SJSA1 (cell line): ENCODE data around the gene PARD3B. TPM values are rescaled to one million over a fixed set of nuclear protein-coding genes. Genes with fewer than 3 reads are reported as not detected.

Source experiments
- DNase-seq, 2 experiments: peaks; one replicate each; pipeline ENCODE4 v3.0.0-alpha.2; 2015 to 2020; ENCODE audit warnings: low spot score in 2 of 2, low read depth in 1 of 2
- H3K27ac ChIP-seq: fragments of 250-450 bp; sonication (Bioruptor Pico); 2 replicates; pipeline ENCODE4 v1.5.1; 2020; ENCODE audit warnings: mild to moderate bottlenecking, moderate library complexity
- H3K27me3 ChIP-seq: fragments of 250-450 bp; sonication (Bioruptor Pico); replicated peaks from 2 replicates; pipeline ENCODE4 v1.5.1; 2020; ENCODE audit warnings: mild to moderate bottlenecking, moderate library complexity
- H3K36me3 ChIP-seq: fragments of 250-450 bp; sonication (Bioruptor Pico); 2 replicates; pipeline ENCODE4 v1.5.1; 2020; ENCODE audit warnings: mild to moderate bottlenecking
- H3K4me1 ChIP-seq: fragments of 250-450 bp; sonication (Bioruptor Pico); replicated peaks from 2 replicates; pipeline ENCODE4 v1.6.1; 2021; ENCODE audit warnings: mild to moderate bottlenecking
- H3K4me3 ChIP-seq: fragments of 250-450 bp; sonication (Bioruptor Pico); 2 replicates; pipeline ENCODE4 v1.5.1; 2020; ENCODE audit warnings: mild to moderate bottlenecking
- H3K9me3 ChIP-seq: fragments of 250-450 bp; sonication (Bioruptor Pico); replicated peaks from 2 replicates; pipeline ENCODE4 v1.5.1; 2020; ENCODE audit warnings: mild to moderate bottlenecking
- total RNA-seq: library from RNA; depleted of rRNA; stranded (reverse); fragments of >200 nt; shearing (Covaris generic); gene quantifications from 2 replicates; pipeline ENCODE4 v1.2.3, GENCODE V29; 2014

PARD3B gene
- total RNA-seq, 1 experiment from 2014 or later, result 10.6 TPM

- H3K4me1 ChIP-seq, result peaks cover 27% of the 10 kb centered on the region
Observed at GRCh38 chr2:205656461-205656860, 1111.2 kb downstream of the PARD3B start.

GRCh38 chr2:205656941-205657340 is 1111.7 kb downstream of the PARD3B start:
- H3K4me3 ChIP-seq, result no peak overlapping the region
- H3K4me1 ChIP-seq, result peaks cover 28% of the 10 kb centered on the region
- H3K9me3 ChIP-seq, result no peaks in the 10 kb centered on the region; the same call in 1 of the 2 replicates
- H3K36me3 ChIP-seq, result no peaks in the 10 kb centered on the region
- no peaks in the 10 kb centered on the region for H3K27me3 ChIP-seq
- no peak overlapping the region for H3K27ac ChIP-seq
- no peak for DNase-seq

More at GRCh38 chr2:205656461-205656860, 1111.2 kb downstream of the PARD3B start:
- no peaks in the 10 kb centered on the region; the same call in 1 of the 2 replicates for H3K9me3 ChIP-seq
- DNase-seq, result no peak
- no peak overlapping the region for H3K4me3 ChIP-seq
- H3K27ac ChIP-seq, result no peak overlapping the region
- no peaks in the 10 kb centered on the region for H3K36me3 ChIP-seq
- H3K27me3 ChIP-seq, result no peaks in the 10 kb centered on the region

- no peak overlapping the region for H3K27ac ChIP-seq
- H3K4me1 ChIP-seq, result peaks cover 28% of the 10 kb centered on the region
- no peaks in the 10 kb centered on the region for H3K36me3 ChIP-seq
- H3K4me3 ChIP-seq, result no peak overlapping the region
- DNase-seq, result no peak
- H3K9me3 ChIP-seq, result no peaks in the 10 kb centered on the region; the same call in 1 of the 2 replicates
- no peaks in the 10 kb centered on the region for H3K27me3 ChIP-seq
Observed at GRCh38 chr2:205657579-205657978, 1112.3 kb downstream of the PARD3B start.

DNA sequence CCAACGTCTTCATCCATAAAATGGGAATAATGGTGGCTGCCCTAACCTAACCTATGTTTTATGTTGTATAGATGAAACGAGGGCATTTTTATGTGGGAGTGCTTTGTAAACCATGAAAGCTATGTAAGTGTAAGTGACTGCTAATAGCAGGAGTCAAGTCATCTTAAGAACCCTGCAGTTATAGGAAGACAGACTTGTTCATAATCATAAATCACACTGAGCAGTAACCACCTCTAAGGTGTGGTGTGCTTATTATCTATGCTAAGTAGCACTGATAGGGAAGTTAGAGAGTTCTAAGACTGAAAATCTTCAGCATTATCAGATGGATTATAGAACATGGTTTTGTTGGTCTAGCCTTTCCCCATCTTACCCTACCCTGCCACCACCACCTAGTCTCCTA is 1112.8 kb downstream of the PARD3B start:
- no peaks in the 10 kb centered on the region for H3K36me3 ChIP-seq
- DNase-seq, result no peak
- no peak overlapping the region for H3K27ac ChIP-seq
- H3K4me3 ChIP-seq, result no peak overlapping the region
- no peaks in the 10 kb centered on the region; the same call in 1 of the 2 replicates for H3K9me3 ChIP-seq
- no peaks in the 10 kb centered on the region for H3K27me3 ChIP-seq
- H3K4me1 ChIP-seq, result peaks cover 28% of the 10 kb centered on the region

DNA sequence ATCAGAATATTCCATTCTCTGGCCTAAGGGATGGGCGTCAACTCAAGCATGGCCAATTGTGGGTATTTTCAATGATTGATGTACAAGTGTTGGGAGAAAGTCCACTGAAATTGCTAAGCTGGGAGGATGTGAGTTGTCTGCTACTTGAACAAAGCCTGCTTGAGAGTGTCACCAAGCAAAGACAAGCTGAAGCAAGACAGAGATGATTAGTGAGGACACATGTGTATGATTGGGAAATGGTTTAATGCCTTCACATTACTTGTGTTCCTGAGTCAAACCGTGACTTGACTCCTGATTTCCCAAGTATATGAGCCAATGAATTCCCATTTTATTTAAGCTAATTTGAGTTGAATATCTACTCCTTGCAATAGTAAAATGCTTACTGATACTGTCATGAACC is 1113.3 kb downstream of the PARD3B start:
- no peak overlapping the region for H3K4me3 ChIP-seq
- H3K4me1 ChIP-seq, result peaks cover 28% of the 10 kb centered on the region
- no peak overlapping the region for H3K27ac ChIP-seq
- no peaks in the 10 kb centered on the region for H3K36me3 ChIP-seq
- no peak for DNase-seq
- no peaks in the 10 kb centered on the region; the same call in 1 of the 2 replicates for H3K9me3 ChIP-seq
- H3K27me3 ChIP-seq, result no peaks in the 10 kb centered on the region

DNA sequence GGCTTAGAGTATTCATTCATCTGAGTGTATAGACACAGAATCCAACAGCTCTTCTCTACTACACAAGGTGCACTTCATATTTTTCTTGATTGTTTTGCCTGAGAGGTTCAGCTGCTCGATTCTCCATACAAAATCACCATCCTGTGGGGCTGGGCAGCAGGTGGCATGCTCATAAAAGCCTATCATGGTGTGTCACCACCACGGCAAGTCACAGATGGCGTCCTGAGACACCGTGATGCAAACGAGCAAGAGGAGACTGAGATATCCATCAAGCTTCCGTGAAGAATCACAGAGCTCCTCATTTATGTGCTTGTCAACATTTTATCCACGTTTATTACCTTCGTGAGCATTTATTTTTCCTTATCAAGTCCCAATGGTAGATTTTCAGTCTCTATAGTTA is 1114.6 kb downstream of the PARD3B start:
- no peaks in the 10 kb centered on the region for H3K27me3 ChIP-seq
- H3K36me3 ChIP-seq, result no peaks in the 10 kb centered on the region
- peak overlapping the region; percentile 84; the same call in 1 of the 2 replicates for H3K27ac ChIP-seq
- DNase-seq, result no peak
- no peak overlapping the region for H3K4me3 ChIP-seq
- no peaks in the 10 kb centered on the region; the same call in 1 of the 2 replicates for H3K9me3 ChIP-seq
- peaks cover 27% of the 10 kb centered on the region for H3K4me1 ChIP-seq

DNA sequence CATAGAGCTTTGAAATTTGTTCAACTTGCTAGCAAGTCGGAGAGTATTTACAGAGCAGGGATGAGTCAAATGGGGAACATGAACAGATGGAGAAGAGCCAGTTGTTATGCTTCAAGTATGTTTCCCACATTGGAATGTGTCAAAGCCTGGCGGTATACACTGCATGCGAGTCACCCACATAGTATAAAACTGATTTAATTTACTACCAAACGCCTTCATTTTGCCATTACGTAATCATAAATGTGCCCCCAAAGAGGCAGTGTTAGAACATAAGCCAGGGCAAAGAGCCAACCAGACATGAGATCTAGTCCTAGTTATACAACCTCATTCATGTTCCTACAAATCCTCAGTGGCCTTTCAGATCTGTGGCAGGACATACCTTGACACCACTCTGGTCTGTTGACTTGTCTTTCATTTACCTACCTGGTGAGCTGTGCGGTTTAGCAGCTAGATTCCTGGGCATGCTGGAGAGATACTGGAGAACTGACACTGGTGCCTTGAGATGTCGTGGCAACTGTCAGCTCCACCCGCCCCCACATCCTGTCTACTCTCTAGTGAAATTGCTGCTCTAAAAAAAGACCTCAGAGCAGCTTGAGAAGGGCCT is 1115.3 kb downstream of the PARD3B start:
- Histone ChIP-seq H3K4me3 (no peak overlapping the region), H3K4me1 (peaks cover 20% of the 10 kb centered on the region), H3K9me3 (no peaks in the 10 kb centered on the region; the same call in 1 of the 2 replicates), H3K27me3 (no peaks in the 10 kb centered on the region), H3K36me3 (no peaks in the 10 kb centered on the region), H3K27ac (peak overlapping the region; percentile 84)
- peak; percentile 63 to 73 for DNase-seq

GRCh38 chr2:205661281-205661680 is 1116.0 kb downstream of the PARD3B start:
- no peaks in the 10 kb centered on the region; the same call in 1 of the 2 replicates for H3K9me3 ChIP-seq
- peaks cover 18% of the 10 kb centered on the region for H3K4me1 ChIP-seq
- H3K27me3 ChIP-seq, result no peaks in the 10 kb centered on the region
- H3K36me3 ChIP-seq, result no peaks in the 10 kb centered on the region
- no peak overlapping the region for H3K4me3 ChIP-seq
- peak overlapping the region; percentile 84 for H3K27ac ChIP-seq
- DNase-seq, result no peak

GRCh38 chr2:205662206-205662965 is 1117.1 kb downstream of the PARD3B start:
- H3K9me3 ChIP-seq, result no peaks in the 10 kb centered on the region; the same call in 1 of the 2 replicates
- no peak overlapping the region for H3K4me3 ChIP-seq
- H3K27ac ChIP-seq, result no peak overlapping the region
- peaks cover 18% of the 10 kb centered on the region for H3K4me1 ChIP-seq
- DNase-seq, result no peak
- no peaks in the 10 kb centered on the region for H3K27me3 ChIP-seq
- H3K36me3 ChIP-seq, result no peaks in the 10 kb centered on the region

DNA sequence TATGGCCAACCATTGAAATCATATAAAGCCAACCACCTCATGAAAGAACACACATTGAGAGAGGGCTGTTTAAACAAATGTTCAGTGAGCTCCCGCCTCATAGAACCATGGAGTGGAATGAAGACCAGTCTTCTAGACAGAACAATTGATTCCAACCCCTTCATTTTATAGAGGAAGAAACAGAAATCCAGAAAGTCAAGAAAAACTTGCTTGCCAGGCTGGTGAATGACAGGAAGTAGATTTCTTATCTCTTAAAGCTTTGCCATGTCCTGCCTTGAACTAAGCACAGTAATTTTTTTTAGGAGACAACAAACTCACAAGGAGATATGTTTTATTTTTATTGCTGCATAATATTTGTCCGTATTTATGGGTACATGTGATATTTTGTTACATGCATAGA is 1120.5 kb downstream of the PARD3B start:
- Histone ChIP-seq H3K36me3 (no peaks in the 10 kb centered on the region), H3K9me3 (no peaks in the 10 kb centered on the region), H3K27me3 (no peaks in the 10 kb centered on the region), H3K4me1 (peaks cover 15% of the 10 kb centered on the region), H3K27ac (no peak overlapping the region), H3K4me3 (no peak overlapping the region)
- no peak for DNase-seq
